NCI-H1436 (cell line): Measurements from ENCODE around the gene THADA.

Source experiments
- DNase-seq: peaks from one replicate; lab custom pipeline; 2025; lab: John Stamatoyannopoulos, UW

Gene THADA

GRCh38 chr2:43224131-43224570 lies 371.7 kb downstream of the THADA start:
- no peak for DNase-seq

- no peak for DNase-seq
Measured at GRCh38 chr2:43223521-43224001, 372.3 kb downstream of the THADA start.

- DNase-seq = no peak
Measured at GRCh38 chr2:43222475-43223309, 373.1 kb downstream of the THADA start.

- no peak for DNase-seq
Measured at GRCh38 chr2:43221763-43222474, 373.9 kb downstream of the THADA start.

- DNase-seq = no peak
Measured at GRCh38 chr2:43221124-43221762, 374.6 kb downstream of the THADA start.

GRCh38 chr2:43220760-43221123 lies 375.1 kb downstream of the THADA start:
- no peak for DNase-seq

- DNase-seq = no peak
Measured at GRCh38 chr2:43220229-43220751, 375.5 kb downstream of the THADA start.

GRCh38 chr2:43219383-43220228 lies 376.2 kb downstream of the THADA start:
- DNase-seq = no peak

GRCh38 chr2:43218702-43219382 lies 377.0 kb downstream of the THADA start:
- no peak for DNase-seq

- DNase-seq = no peak
Measured at GRCh38 chr2:43218155-43218701, 377.6 kb downstream of the THADA start.

- DNase-seq = no peak
Measured at GRCh38 chr2:43217228-43218154, 378.3 kb downstream of the THADA start.

GRCh38 chr2:43216629-43217028 lies 379.2 kb downstream of the THADA start:
- DNase-seq = no peak

- DNase-seq = no peak
Measured at GRCh38 chr2:43215673-43216255, 380.1 kb downstream of the THADA start.

- no peak for DNase-seq
Measured at GRCh38 chr2:43214253-43214652, 381.6 kb downstream of the THADA start.

GRCh38 chr2:43212931-43213330 lies 382.9 kb downstream of the THADA start:
- DNase-seq = no peak

- no peak for DNase-seq
Measured at GRCh38 chr2:43212216-43212835, 383.5 kb downstream of the THADA start.

GRCh38 chr2:43210467-43211303 lies 385.2 kb downstream of the THADA start:
- DNase-seq = no peak

- no peak for DNase-seq
Measured at GRCh38 chr2:43210125-43210466, 385.7 kb downstream of the THADA start.
